Ammon's horn (tissue), 1 donor: Measurements from ENCODE around the gene WFS1.

Experiments used
- DNase-seq: peaks from one replicate; pipeline ENCODE4 v3.0.0-alpha.2; 2016; ENCODE audit warnings: low spot score

Gene WFS1

GRCh38 chr4:6300359-6300758, 30.7 kb downstream of the WFS1 start:
- no peak for DNase-seq

- no peak for DNase-seq
Observed at GRCh38 chr4:6301051-6301731, 31.5 kb downstream of the WFS1 start.

- DNase-seq: no peak
Observed at GRCh38 chr4:6301732-6302442, 32.2 kb downstream of the WFS1 start.

GRCh38 chr4:6302869-6303268, 33.2 kb downstream of the WFS1 start:
- no peak for DNase-seq

GRCh38 chr4:6303943-6304342, 34.3 kb downstream of the WFS1 start:
- no peak for DNase-seq

GRCh38 chr4:6306299-6306698, 36.6 kb downstream of the WFS1 start:
- no peak for DNase-seq

GRCh38 chr4:6307230-6307629, 37.6 kb downstream of the WFS1 start:
- DNase-seq: no peak

- DNase-seq: no peak
Observed at GRCh38 chr4:6307891-6308290, 38.2 kb downstream of the WFS1 start.

- no peak for DNase-seq
Observed at GRCh38 chr4:6308899-6309643, 39.4 kb downstream of the WFS1 start.

- no peak for DNase-seq
Observed at GRCh38 chr4:6309777-6310176, 40.1 kb downstream of the WFS1 start.

- DNase-seq: no peak
Observed at GRCh38 chr4:6313216-6313615, 43.6 kb downstream of the WFS1 start.

GRCh38 chr4:6316461-6317003, 46.9 kb downstream of the WFS1 start:
- no peak for DNase-seq

GRCh38 chr4:6318206-6318605, 48.6 kb downstream of the WFS1 start:
- DNase-seq: no peak

GRCh38 chr4:6319530-6320150, 50.0 kb downstream of the WFS1 start:
- no peak for DNase-seq

GRCh38 chr4:6320663-6321062, 51.0 kb downstream of the WFS1 start:
- DNase-seq: no peak

GRCh38 chr4:6321361-6321760, 51.7 kb downstream of the WFS1 start:
- no peak for DNase-seq

- DNase-seq: no peak
Observed at GRCh38 chr4:6322067-6322760, 52.6 kb downstream of the WFS1 start.

GRCh38 chr4:6322761-6323566, 53.3 kb downstream of the WFS1 start:
- no peak for DNase-seq

GRCh38 chr4:6324461-6324998, 54.9 kb downstream of the WFS1 start:
- no peak for DNase-seq

GRCh38 chr4:6324999-6325787, 55.5 kb downstream of the WFS1 start:
- DNase-seq: peak; percentile 18
